Measurements from ENCODE around the gene ZSCAN20.
"Not testable (repeated sequence)": the region's sequence is repeated elsewhere in the genome, so short reads cannot be mapped to it uniquely, and the experiment has no call there.

Gene ZSCAN20

GRCh38 chr1:33501309-33501708 is 28.9 kb downstream of the ZSCAN20 start:
- H3K9me3 ChIP-seq (ENCODE audit: low read length) = peaks cover 6% of the 10 kb centered on the region
- no peaks in the 10 kb centered on the region for H3K4me1 ChIP-seq (ENCODE audit: insufficient read depth, low read length)
- no peaks in the 10 kb centered on the region for H3K36me3 ChIP-seq (ENCODE audit: insufficient read depth, low read length)
- no peaks in the 10 kb centered on the region for H3K27me3 ChIP-seq (ENCODE audit: control insufficient read depth in 1 of 2, insufficient read depth in 2 of 2, low read length in 2 of 2)
- H3K4me3 ChIP-seq (ENCODE audit: low read depth in 1 of 2, low read length in 2 of 2) = no peak overlapping the region
- no peak overlapping the region for H3K27ac ChIP-seq (ENCODE audit: low read depth, low read length)
- no peak overlapping the region for H3K9ac ChIP-seq (ENCODE audit: low read length)

- Histone ChIP-seq H3K9ac (ENCODE audit: low read length) (no peak overlapping the region), H3K9me3 (ENCODE audit: low read length) (peaks cover 4% of the 10 kb centered on the region), H3K36me3 (ENCODE audit: insufficient read depth, low read length) (no peaks in the 10 kb centered on the region), H3K4me1 (ENCODE audit: insufficient read depth, low read length) (no peaks in the 10 kb centered on the region), H3K27me3 (ENCODE audit: control insufficient read depth in 1 of 2, insufficient read depth in 2 of 2, low read length in 2 of 2) (no peaks in the 10 kb centered on the region), H3K4me3 (ENCODE audit: low read depth in 1 of 2, low read length in 2 of 2) (no peak overlapping the region), H3K27ac (ENCODE audit: low read depth, low read length) (no peak overlapping the region)
These were observed 29.3 kb downstream of the ZSCAN20 start for GRCh38 chr1:33501774-33502173.

GRCh38 chr1:33502726-33503125 is 30.3 kb downstream of the ZSCAN20 start:
- H3K27me3 ChIP-seq (ENCODE audit: control insufficient read depth in 1 of 2, insufficient read depth in 2 of 2, low read length in 2 of 2) = no peaks in the 10 kb centered on the region
- no peak overlapping the region for H3K4me3 ChIP-seq (ENCODE audit: low read depth in 1 of 2, low read length in 2 of 2)
- H3K27ac ChIP-seq (ENCODE audit: low read depth, low read length) = no peak overlapping the region
- no peak overlapping the region for H3K9ac ChIP-seq (ENCODE audit: low read length)
- no peaks in the 10 kb centered on the region for H3K9me3 ChIP-seq (ENCODE audit: low read length)
- H3K4me1 ChIP-seq (ENCODE audit: insufficient read depth, low read length) = no peaks in the 10 kb centered on the region
- H3K36me3 ChIP-seq (ENCODE audit: insufficient read depth, low read length) = no peaks in the 10 kb centered on the region

GRCh38 chr1:33503506-33503905 is 31.1 kb downstream of the ZSCAN20 start:
- Histone ChIP-seq H3K27me3 (ENCODE audit: control insufficient read depth in 1 of 2, insufficient read depth in 2 of 2, low read length in 2 of 2) (no peaks in the 10 kb centered on the region), H3K36me3 (ENCODE audit: insufficient read depth, low read length) (no peaks in the 10 kb centered on the region), H3K4me3 (ENCODE audit: low read depth in 1 of 2, low read length in 2 of 2) (no peak overlapping the region), H3K4me1 (ENCODE audit: insufficient read depth, low read length) (no peaks in the 10 kb centered on the region), H3K27ac (ENCODE audit: low read depth, low read length) (no peak overlapping the region), H3K9ac (ENCODE audit: low read length) (no peak overlapping the region), H3K9me3 (ENCODE audit: low read length) (no peaks in the 10 kb centered on the region)

DNA sequence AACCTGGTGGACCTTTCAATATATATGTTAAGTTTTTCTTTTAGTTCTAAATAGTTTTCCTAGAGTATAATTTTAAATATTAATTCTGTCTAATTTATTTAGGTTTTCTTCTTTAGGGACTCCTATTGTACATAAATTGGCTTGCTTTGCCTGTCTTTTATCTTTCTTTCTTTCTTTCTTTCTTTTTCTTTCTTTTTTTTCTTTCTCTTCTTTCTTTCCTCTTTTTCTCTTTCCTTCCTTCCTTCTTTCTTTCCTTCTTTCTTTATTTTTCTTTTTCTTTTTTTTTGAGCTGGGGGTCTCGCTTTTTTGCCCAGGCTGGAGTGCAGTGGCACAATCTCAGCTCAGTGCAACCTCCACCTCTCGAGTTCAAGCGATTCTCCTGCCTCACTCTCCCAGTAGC is 35.2 kb downstream of the ZSCAN20 start:
- Histone ChIP-seq H3K4me3 (ENCODE audit: low read depth in 1 of 2, low read length in 2 of 2) (no peak overlapping the region), H3K4me1 (ENCODE audit: insufficient read depth, low read length) (no peaks in the 10 kb centered on the region), H3K36me3 (ENCODE audit: insufficient read depth, low read length) (no peaks in the 10 kb centered on the region), H3K9me3 (ENCODE audit: low read length) (no peaks in the 10 kb centered on the region), H3K27ac (ENCODE audit: low read depth, low read length) (no peak overlapping the region), H3K9ac (ENCODE audit: low read length) (no peak overlapping the region), H3K27me3 (ENCODE audit: control insufficient read depth in 1 of 2, insufficient read depth in 2 of 2, low read length in 2 of 2) (no peaks in the 10 kb centered on the region)

DNA sequence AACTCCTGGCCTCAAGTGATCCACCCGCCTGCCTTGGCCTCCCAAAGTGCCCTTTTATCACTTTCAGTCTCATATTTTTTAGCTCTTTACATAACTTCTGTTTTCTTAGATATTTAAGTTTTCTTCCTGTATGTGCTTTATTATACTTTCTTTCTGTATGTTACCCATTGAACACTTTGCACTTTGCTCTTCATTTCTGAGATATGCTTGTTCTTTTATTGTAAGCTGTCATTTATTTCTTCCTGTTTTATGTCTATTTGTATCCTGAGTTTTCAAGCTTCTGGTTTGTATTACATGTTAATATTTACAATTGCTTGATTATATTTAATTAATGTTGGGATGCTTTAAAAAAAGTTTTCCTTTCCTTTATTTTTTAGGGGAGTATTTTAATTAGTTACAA is 35.7 kb downstream of the ZSCAN20 start:
- no peak overlapping the region for H3K9ac ChIP-seq (ENCODE audit: low read length)
- H3K9me3 ChIP-seq (ENCODE audit: low read length) = no peaks in the 10 kb centered on the region
- no peak overlapping the region for H3K4me3 ChIP-seq (ENCODE audit: low read depth in 1 of 2, low read length in 2 of 2)
- no peaks in the 10 kb centered on the region for H3K36me3 ChIP-seq (ENCODE audit: insufficient read depth, low read length)
- no peaks in the 10 kb centered on the region for H3K4me1 ChIP-seq (ENCODE audit: insufficient read depth, low read length)
- no peaks in the 10 kb centered on the region for H3K27me3 ChIP-seq (ENCODE audit: control insufficient read depth in 1 of 2, insufficient read depth in 2 of 2, low read length in 2 of 2)
- no peak overlapping the region for H3K27ac ChIP-seq (ENCODE audit: low read depth, low read length)

DNA sequence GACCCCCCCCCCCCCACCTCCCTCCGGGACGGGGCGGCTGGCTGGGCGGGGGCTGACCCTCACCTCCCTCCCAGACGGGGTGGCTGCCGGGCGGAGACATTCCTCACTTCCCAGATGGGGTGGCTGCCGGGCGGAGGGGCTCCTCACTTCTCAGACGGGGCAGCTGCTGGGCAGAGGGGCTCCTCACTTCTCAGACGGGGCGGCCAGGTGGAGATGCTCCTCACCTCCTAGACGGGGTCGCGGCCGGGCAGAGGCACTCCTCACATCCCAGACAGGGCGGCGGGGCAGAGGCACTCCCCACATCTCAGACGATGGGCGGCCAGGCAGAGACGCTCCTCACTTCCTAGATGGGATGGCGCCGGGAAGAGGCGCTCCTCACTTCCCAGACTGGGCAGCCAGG is 36.8 kb downstream of the ZSCAN20 start:
- not testable (repeated sequence) for H3K4me1 ChIP-seq (ENCODE audit: insufficient read depth, low read length); H3K9ac ChIP-seq (ENCODE audit: low read length); H3K4me3 ChIP-seq (ENCODE audit: low read depth in 1 of 2, low read length in 2 of 2); H3K9me3 ChIP-seq (ENCODE audit: low read length); H3K36me3 ChIP-seq (ENCODE audit: insufficient read depth, low read length); H3K27me3 ChIP-seq (ENCODE audit: control insufficient read depth in 1 of 2, insufficient read depth in 2 of 2, low read length in 2 of 2); H3K27ac ChIP-seq (ENCODE audit: low read depth, low read length)

DNA sequence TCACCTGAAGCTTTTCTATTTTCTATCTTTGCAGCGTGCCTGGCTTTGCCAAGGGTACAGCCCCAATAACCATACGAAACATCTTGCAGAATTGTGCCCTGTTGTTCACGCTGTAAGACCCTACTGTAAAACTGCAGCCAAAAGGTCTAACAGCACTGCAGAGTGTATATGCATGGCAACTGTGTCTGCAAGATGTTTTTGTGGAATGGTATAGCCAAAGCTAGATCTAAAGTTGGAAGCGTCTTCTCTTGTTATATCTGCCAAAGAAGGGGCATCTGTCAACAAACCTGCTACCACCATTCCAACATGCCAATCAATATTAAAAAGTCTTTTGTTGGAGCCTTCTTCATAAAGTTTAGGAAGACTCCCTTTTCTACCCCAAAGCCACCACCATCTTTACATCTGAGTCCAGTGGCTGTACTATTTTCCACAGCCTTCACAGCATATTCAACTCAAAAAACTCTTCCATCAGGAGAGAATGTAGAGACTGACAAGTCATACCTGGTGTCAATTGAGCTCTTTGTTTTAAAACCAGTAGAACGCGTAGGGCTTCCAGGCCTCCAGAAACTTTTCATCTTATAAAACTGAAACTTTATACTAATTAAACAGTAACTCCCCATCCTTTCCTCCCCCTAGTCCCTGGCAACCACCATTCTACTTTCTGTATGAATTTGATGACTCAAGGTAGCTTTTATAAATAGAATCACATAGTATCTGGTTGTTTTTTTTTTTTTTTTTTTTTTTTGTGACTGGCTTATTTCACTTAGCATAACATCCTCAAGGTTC is 40.0 kb downstream of the ZSCAN20 start:
- H3K27ac ChIP-seq (ENCODE audit: low read depth, low read length) = no peak overlapping the region
- H3K36me3 ChIP-seq (ENCODE audit: insufficient read depth, low read length) = no peaks in the 10 kb centered on the region
- no peak overlapping the region for H3K9ac ChIP-seq (ENCODE audit: low read length)
- no peaks in the 10 kb centered on the region for H3K27me3 ChIP-seq (ENCODE audit: control insufficient read depth in 1 of 2, insufficient read depth in 2 of 2, low read length in 2 of 2)
- H3K4me3 ChIP-seq (ENCODE audit: low read depth in 1 of 2, low read length in 2 of 2) = no peak overlapping the region
- H3K4me1 ChIP-seq (ENCODE audit: insufficient read depth, low read length) = no peaks in the 10 kb centered on the region
- no peaks in the 10 kb centered on the region for H3K9me3 ChIP-seq (ENCODE audit: low read length)

DNA sequence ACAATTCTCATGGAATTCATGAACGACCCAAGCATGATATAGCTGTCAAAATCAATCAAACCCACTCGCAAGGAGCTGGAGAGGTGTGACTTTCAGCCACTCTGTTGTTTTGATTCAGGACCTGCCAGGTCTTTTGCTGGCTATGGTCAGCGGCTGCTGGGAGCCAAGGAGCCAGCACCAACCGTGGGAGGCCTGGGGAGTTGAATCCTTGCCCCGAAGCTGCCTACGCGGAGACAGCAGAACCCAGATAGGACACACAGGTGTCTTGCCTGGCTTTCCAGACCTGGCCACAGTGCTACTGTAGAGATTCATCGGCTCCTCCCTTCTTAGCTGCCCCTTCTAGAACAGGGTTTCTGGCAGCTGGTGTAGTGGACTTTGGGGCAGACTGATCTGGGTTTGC is 42.7 kb downstream of the ZSCAN20 start:
- no peak overlapping the region for H3K4me3 ChIP-seq (ENCODE audit: low read depth in 1 of 2, low read length in 2 of 2)
- no peak overlapping the region for H3K27ac ChIP-seq (ENCODE audit: low read depth, low read length)
- H3K4me1 ChIP-seq (ENCODE audit: insufficient read depth, low read length) = no peaks in the 10 kb centered on the region
- H3K9ac ChIP-seq (ENCODE audit: low read length) = no peak overlapping the region
- no peaks in the 10 kb centered on the region for H3K9me3 ChIP-seq (ENCODE audit: low read length)
- no peaks in the 10 kb centered on the region for H3K27me3 ChIP-seq (ENCODE audit: control insufficient read depth in 1 of 2, insufficient read depth in 2 of 2, low read length in 2 of 2)
- no peaks in the 10 kb centered on the region for H3K36me3 ChIP-seq (ENCODE audit: insufficient read depth, low read length)

- H3K27ac ChIP-seq (ENCODE audit: low read depth, low read length) = no peak overlapping the region
- no peaks in the 10 kb centered on the region for H3K4me1 ChIP-seq (ENCODE audit: insufficient read depth, low read length)
- no peak overlapping the region for H3K9ac ChIP-seq (ENCODE audit: low read length)
- no peaks in the 10 kb centered on the region for H3K36me3 ChIP-seq (ENCODE audit: insufficient read depth, low read length)
- no peaks in the 10 kb centered on the region for H3K27me3 ChIP-seq (ENCODE audit: control insufficient read depth in 1 of 2, insufficient read depth in 2 of 2, low read length in 2 of 2)
- no peak overlapping the region for H3K4me3 ChIP-seq (ENCODE audit: low read depth in 1 of 2, low read length in 2 of 2)
- no peaks in the 10 kb centered on the region for H3K9me3 ChIP-seq (ENCODE audit: low read length)
These were observed 43.2 kb downstream of the ZSCAN20 start for GRCh38 chr1:33515607-33516006.

GRCh38 chr1:33516428-33516827 is 44.0 kb downstream of the ZSCAN20 start:
- H3K36me3 ChIP-seq (ENCODE audit: insufficient read depth, low read length) = no peaks in the 10 kb centered on the region
- H3K27me3 ChIP-seq (ENCODE audit: control insufficient read depth in 1 of 2, insufficient read depth in 2 of 2, low read length in 2 of 2) = no peaks in the 10 kb centered on the region
- H3K9ac ChIP-seq (ENCODE audit: low read length) = no peak overlapping the region
- H3K9me3 ChIP-seq (ENCODE audit: low read length) = no peaks in the 10 kb centered on the region
- H3K27ac ChIP-seq (ENCODE audit: low read depth, low read length) = no peak overlapping the region
- no peak overlapping the region for H3K4me3 ChIP-seq (ENCODE audit: low read depth in 1 of 2, low read length in 2 of 2)
- no peaks in the 10 kb centered on the region for H3K4me1 ChIP-seq (ENCODE audit: insufficient read depth, low read length)

- Histone ChIP-seq H3K9ac (ENCODE audit: low read length) (no peak overlapping the region), H3K4me3 (ENCODE audit: low read depth in 1 of 2, low read length in 2 of 2) (no peak overlapping the region), H3K27me3 (ENCODE audit: control insufficient read depth in 1 of 2, insufficient read depth in 2 of 2, low read length in 2 of 2) (no peaks in the 10 kb centered on the region), H3K27ac (ENCODE audit: low read depth, low read length) (no peak overlapping the region), H3K36me3 (ENCODE audit: insufficient read depth, low read length) (no peaks in the 10 kb centered on the region), H3K9me3 (ENCODE audit: low read length) (no peaks in the 10 kb centered on the region), H3K4me1 (ENCODE audit: insufficient read depth, low read length) (no peaks in the 10 kb centered on the region)
These were observed 44.6 kb downstream of the ZSCAN20 start for GRCh38 chr1:33516891-33517567.

Measured in muscle layer of colon (tissue), 2 donors.